HL-60 (cell line): ENCODE data around the gene PPP2R2D.

Experiments
- DNase-seq, 2 experiments: peaks; one replicate each; pipeline ENCODE4 v3.0.0-alpha.2; 2010 to 2020; ENCODE audit warnings: low read depth in 1 of 2, low spot score in 1 of 2
- H3K27ac ChIP-seq: fragments of 250-450 bp; sonication (Bioruptor Pico); replicated peaks from 2 replicates; pipeline ENCODE4 v1.5.1; 2020; ENCODE audit warnings: mild to moderate bottlenecking, moderate library complexity
- H3K27me3 ChIP-seq: fragments of 250-450 bp; sonication (Bioruptor Pico); 2 replicates; pipeline ENCODE4 v1.5.1; 2021; ENCODE audit warnings: mild to moderate bottlenecking, moderate library complexity; ENCODE audit not compliant: insufficient read depth, poor library complexity, severe bottlenecking
- H3K4me3 ChIP-seq: replicated peaks from 2 replicates; pipeline ENCODE4 v1.5.1; 2011; ENCODE audit warnings: mild to moderate bottlenecking, control low read depth, low read length; ENCODE audit not compliant: insufficient read depth
- CTCF ChIP-seq: IDR thresholded peaks from one replicate; pipeline ENCODE4 v1.5.1; 2011; ENCODE audit warnings: low read length, control low read depth, inconsistent platforms; ENCODE audit not compliant: insufficient read depth
- GABPA ChIP-seq: IDR thresholded peaks from 2 replicates; pipeline ENCODE4 v1.6.1; 2012; ENCODE audit warnings: low read depth
- POLR2AphosphoS5 ChIP-seq: IDR thresholded peaks from 2 replicates; pipeline ENCODE4 v1.6.1; 2012; ENCODE audit warnings: low read depth
- REST ChIP-seq: IDR thresholded peaks from 2 replicates; pipeline ENCODE4 v1.6.1; 2012; ENCODE audit warnings: low read depth; ENCODE audit not compliant: insufficient replicate concordance
- SPI1 ChIP-seq: IDR thresholded peaks from 2 replicates; pipeline ENCODE4 v1.6.1; 2012; ENCODE audit warnings: low read depth, mild to moderate bottlenecking, borderline replicate concordance

PPP2R2D gene

GRCh38 chr10:131866673-131867072 is 34.1 kb upstream of the PPP2R2D start:
- H3K27ac ChIP-seq: no peak overlapping the region
- DNase-seq: no peak

GRCh38 chr10:131868436-131868835 is 32.4 kb upstream of the PPP2R2D start:
- Histone ChIP-seq H3K27me3 (no peaks in the 10 kb centered on the region), H3K4me3 (no peak overlapping the region), H3K27ac (no peak overlapping the region)
- TF ChIP-seq REST (no peak), POLR2AphosphoS5 (no peak), SPI1 (no peak), CTCF (no peak), GABPA (no peak)
- no peak for DNase-seq

More at GRCh38 chr10:131866673-131867072, 34.1 kb upstream of the PPP2R2D start:
- no peak overlapping the region for H3K4me3 ChIP-seq
- TF ChIP-seq POLR2AphosphoS5 (no peak), SPI1 (no peak), REST (no peak), GABPA (no peak), CTCF (no peak)
- no peaks in the 10 kb centered on the region for H3K27me3 ChIP-seq

GRCh38 chr10:131869344-131869743 is 31.5 kb upstream of the PPP2R2D start:
- no peak for DNase-seq
- no peak overlapping the region for H3K4me3 ChIP-seq
- H3K27me3 ChIP-seq: no peaks in the 10 kb centered on the region
- H3K27ac ChIP-seq: no peak overlapping the region
- TF ChIP-seq SPI1 (no peak), POLR2AphosphoS5 (no peak), REST (no peak), GABPA (no peak), CTCF (no peak)
